HG03439 (cell line): ENCODE measurements around the gene CD22.
"Not testable (repeated sequence)": the region's sequence is repeated elsewhere in the genome, so short reads cannot be mapped to it uniquely, and the experiment has no call there.

Experiments
- ATAC-seq: cut with Tn5 transposase; IDR thresholded peaks from one replicate; pipeline ENCODE4 v1.9.1; 2021; ENCODE audit warnings: mild to moderate bottlenecking, moderate library complexity; ENCODE audit not compliant: unreplicated experiment

Gene CD22

DNA sequence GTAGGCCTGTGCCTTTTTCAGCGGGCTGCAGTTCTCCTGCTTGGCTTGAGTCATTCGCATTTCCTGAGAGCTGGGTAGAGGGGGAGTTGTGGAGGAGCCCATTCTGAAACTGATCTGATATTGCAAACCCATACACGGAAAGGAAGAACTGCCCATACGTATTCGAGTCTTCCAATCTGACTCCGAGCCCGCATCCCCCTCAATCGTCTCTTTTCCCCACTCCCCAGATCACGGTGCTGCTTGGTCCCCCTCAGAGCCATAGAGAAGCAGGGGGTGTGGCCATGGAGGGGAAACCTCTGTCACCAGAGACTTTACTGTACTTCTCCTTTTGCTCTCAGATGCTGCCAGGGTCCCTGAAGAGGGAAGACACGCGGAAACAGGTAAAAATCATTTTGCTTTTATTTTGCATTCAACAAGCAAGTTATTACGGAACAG is at the start of gene CD22:
Gene CD22, plus strand, starts transcription at position 337 of the 435 bp plus-strand sequence. CDS start 2,854 bp downstream, outside the sequence.
- no peak for ATAC-seq

DNA sequence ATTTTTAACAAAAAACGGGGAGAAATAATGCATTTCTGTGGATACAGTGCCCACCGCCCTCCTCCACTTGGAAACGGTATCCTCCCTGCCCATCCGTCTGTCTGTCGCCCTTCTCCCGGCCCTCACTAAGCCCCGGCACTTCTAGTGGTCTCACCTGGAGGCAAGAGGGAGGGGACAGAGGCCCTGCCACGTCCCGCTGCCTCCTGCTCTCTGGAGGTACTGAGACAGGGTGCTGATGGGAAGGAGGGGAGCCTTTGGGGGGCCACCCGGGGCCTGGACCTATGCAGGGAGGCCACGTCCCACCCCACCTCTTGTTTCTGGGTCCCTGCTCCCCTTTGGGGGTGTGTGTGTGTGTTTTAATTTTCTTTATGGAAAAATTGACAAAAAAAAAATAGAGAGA is 49.6 kb upstream of the CD22 start:
- no peak for ATAC-seq

DNA sequence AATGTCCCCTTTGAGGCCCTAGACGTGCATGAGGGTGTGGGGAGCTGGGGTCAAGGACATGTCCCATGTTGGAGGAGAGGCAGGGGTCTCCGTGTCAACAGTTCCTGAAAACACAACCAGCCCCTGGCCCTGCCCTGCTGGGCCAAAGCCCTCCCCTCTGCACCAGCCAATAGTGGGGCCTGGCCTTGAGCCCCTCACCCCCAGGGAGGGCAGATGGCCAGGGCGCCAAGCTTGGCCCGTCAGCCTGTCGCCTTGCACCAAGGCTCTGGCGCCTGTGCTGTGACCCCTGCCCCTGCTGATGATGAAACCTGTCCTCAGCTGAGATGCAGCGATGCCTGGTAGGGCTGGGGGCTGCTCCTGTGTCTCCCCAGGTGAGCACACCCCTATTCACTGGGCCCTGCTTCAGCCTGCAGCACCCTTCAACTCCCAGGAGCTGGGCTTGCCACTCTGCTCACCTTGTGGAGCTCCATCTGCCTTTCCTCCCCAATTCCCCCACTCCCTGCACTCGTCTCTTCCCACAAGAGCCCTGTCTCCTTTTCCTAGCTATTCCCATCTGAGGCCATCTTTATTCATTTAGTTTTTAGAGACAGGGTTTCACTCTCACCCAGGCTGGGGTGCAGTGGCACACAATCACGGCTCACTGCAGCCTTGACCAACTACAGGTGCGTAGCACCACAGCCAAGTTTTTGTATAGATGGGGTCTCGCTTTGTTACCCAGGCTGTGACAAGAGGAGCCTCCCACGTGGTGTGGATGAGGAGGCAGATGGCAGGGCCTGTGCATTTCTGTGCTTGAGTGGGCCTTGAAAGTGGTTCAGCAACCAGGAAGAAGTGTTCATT is 48.8 kb upstream of the CD22 start:
- ATAC-seq = no peak

DNA sequence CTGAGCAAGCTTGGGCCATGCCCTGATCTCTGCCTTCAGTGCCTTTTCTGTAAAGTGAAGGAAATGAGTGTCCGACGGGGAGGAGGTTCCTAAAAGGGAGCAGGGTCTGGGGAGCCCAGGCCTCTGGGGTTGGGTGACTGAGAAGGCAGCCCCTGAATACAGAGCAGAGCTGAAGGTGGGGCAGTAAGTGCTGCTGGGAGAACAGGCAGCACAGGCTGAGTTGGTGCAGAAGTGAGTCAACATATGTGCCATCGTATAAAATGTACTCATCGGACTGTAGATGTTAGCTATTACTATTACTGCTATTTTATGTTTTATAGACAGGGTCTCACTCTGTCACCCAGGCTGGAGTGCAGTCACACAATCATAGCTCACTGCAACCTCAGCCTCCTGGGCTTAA is 47.7 kb upstream of the CD22 start:
- no peak for ATAC-seq

DNA sequence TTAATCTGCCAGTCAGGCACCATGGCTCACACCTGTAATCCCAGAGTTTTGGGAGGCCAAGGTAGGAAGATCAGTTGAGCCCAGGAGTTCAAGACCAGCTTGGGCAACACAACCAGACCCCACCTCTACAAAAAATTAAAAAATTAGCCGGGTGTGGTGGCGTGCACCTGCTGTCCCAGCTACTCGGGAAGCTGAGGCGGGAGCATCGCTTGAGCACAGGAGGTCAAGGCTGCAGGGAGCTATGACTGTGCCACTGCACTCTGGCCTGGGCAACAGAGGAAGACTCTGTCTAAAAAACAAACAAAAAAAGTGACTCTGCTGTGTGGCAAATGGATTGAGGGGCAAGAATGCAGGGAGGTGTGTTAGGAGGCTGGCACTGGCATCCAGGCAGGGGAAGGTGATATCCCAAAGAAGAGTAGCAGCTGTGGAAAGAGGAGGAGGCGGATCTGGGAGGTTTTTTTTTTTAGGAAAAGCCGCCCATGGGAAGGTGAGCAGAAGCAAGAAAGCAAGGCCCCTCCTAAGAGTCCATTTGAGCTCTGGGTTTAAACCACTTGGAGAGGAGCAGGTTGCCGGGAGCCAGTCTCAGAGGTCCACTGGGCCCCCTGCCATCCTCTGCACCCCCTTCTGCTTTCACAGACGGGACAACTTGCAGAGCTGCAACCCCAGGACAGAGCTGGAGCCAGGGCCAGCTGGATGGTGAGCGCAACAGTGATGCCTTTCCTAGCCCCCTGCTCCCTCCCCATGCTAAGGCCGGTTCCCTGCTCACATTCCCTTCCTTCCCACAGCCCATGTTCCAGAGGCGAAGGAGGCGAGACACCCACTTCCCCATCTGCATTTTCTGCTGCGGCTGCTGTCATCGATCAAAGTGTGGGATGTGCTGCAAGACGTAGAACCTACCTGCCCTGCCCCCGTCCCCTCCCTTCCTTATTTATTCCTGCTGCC is 44.6 kb upstream of the CD22 start:
- no peak for ATAC-seq

DNA sequence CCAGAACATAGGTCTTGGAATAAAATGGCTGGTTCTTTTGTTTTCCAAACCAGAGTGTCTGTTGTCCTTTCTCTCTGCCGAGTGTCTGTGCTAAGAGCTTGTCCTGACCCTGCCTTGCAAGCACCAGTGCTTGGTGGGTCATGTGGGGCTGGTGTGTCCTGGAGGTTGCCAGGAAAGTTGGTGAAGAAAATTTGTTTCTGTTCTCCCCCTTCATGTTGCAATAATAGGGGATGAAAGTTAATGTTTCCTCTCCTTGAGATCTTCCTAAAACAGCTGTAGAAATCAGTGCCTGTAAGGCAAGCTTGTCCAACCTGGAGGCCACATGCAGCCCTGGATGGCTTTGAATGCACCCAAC is 43.9 kb upstream of the CD22 start:
- no peak for ATAC-seq

DNA sequence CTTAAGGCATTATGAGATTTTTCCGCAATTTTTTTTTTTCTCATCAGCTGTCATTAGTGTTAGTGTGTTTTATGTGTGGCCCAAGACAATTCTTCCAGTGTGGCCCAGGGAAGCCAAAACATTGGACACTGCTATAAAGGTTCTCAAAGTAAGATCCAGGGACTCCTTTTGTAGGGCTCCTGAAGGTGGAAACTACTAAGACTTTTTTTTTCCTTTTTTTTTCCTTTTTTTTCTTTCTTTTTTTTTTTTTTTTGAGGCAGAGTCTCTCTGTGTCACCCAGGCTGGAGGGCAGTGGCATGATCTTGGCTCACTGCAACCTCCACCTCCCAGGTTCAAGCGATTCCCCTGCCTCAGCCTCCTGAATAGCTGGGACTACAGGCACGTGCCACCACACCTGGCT is 43.5 kb upstream of the CD22 start:
- not testable (repeated sequence) for ATAC-seq

DNA sequence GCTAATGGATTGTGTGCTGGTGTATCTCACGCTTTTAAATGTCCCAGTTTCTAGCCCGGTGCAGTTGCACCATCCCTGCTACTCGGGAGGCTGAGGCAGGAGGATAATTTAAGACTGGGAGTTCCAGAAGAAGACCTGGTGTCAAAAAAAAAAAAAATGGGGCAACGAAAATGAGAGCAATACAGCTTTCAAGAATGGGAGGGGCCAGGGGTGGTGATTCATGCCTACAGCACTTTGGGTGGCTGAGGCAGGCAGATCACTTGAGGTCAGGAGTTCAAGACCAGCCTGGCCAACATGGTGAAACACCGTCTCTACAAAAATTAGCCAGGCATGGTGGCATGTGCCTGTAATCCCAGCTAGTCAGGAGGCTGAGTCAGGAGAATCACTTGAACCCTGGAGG is 42.9 kb upstream of the CD22 start:
- not testable (repeated sequence) for ATAC-seq

DNA sequence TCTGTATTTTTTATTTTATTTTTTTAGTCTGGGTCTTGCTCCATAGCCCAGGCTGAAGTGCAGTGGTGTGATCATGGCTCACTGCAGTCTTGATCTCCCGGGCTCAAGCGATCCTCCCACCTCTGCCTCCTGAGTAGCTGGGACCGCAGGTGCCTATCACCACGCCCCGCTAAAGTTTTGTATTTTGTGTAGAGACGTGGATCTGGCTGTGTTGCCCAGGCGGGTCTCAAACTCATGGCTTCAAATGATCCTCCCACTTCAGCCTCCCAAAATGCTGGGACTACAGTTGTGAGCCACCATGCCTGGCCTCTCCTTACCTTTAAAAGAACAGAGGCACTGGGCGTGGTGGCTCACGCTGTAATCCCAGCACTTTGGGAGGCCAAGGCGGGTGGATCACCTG is 41.3 kb upstream of the CD22 start:
- no peak for ATAC-seq

DNA sequence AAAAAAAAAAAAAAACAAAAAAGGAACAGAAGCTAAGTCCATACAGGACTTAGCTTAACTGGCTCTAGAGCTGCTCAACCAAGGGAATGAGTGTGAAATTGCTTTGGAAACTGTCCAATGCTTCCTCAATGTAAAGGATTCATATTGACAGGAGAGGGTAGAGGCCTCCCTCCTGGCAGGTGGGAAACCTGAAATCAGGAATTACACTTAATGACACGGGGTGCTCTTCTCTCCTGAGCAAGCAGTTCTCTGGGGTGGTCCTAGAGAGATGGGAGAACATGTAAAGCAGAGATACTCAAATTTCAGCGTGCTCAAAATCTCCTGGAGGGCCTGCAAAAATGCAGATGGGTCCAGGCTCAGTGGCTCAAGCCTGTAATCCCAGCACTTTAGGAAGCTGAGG is 40.7 kb upstream of the CD22 start:
- ATAC-seq = no peak

DNA sequence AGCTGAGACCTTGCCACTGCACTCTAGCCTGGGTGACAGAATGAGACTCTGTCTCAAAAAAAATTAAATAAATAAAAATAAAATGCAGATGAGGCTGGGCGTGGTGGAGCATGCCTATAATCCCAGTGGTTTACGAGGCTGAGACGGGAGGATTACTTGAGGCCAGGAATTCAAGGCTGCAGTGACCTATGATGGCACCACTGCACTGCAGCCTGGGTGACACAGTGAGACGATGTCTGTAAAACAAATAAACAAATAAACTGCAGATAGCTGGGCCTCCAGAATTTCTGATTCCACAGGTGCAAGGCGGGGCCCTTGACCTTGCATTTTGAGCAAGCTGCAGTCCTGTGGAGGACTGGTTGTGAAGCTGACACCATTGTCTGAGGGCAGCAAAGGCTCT is 40.1 kb upstream of the CD22 start:
- ATAC-seq = no peak

DNA sequence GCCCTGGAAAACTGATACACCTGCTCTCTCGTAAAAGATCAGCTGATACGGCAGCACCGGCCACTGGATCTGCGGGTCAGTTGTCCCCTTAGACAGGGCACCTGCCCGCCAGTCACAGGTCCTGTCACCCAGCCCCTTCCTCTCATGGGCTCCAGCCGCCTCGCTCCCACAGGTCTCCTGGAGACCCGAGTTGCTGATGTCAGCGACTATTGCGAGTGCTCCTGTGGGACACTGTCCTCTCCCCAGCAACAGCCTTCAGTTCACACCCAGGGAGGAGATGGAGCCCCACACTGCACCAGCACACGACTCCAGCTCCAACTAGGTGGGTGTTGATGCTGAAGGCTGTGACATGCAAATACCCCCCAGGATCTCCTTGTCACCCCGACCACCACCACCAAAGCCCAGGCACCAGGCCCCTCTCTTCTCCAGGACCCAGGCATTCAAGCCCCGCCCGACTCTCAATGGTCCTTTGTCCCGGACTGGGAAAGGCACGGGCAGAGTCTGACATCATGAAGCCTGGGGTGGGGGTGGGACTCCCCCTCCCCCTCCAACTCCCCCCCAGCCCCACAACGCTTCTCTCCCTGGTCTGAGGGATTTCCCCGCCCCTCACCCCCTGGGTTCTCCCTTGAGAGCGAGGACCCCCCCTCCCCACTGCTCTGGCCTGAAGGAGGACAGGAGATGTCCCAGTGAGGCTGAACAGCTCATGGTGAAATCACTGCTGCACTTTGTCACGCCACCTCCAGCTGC is 38.4 kb upstream of the CD22 start:
- no peak for ATAC-seq

DNA sequence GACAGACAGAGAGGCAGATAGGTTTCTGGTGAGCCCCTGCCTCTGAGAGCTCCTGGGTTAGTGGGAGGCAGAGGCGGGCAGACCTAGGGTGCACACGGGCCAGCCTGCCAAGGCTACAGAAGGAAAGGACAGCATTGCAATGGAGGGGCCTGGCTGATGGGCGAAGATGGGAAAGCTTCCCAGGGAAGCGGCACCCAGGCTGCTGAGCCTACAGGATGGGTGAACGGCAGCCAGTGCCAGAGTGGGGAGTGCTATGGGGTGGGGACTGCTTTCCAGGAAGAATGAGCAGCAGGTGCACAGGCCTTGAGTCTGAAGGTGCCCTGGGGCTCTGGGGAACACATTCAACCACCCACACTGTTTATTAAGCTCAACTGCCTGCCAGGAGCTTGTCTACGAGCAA is 37.7 kb upstream of the CD22 start:
- no peak for ATAC-seq

DNA sequence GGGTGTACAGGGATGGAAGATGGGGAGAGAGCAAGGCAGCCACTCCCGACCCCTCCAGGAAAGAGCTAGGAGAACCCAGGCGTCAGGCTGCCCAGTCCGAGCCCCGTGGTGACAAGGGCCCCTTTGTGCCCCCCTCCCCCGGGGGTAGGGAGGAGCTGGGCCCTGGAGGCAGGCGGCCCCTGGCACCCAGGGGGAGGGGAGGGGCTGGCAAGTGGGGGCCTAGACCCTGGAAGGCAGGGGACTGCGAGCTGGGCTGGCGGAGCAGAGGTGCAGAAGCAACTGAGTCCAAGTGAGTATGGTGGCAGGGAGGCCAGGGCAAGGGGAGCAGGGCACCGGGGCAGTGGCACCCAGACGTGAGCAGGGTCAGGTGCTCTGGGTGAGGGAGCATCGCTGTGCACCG is 37.1 kb upstream of the CD22 start, which contains the start of gene MAG:
Gene MAG, plus strand, starts transcription at position 246 of the 400 bp plus-strand sequence. CDS start 3,248 bp downstream, outside the sequence.
- ATAC-seq = no peak

DNA sequence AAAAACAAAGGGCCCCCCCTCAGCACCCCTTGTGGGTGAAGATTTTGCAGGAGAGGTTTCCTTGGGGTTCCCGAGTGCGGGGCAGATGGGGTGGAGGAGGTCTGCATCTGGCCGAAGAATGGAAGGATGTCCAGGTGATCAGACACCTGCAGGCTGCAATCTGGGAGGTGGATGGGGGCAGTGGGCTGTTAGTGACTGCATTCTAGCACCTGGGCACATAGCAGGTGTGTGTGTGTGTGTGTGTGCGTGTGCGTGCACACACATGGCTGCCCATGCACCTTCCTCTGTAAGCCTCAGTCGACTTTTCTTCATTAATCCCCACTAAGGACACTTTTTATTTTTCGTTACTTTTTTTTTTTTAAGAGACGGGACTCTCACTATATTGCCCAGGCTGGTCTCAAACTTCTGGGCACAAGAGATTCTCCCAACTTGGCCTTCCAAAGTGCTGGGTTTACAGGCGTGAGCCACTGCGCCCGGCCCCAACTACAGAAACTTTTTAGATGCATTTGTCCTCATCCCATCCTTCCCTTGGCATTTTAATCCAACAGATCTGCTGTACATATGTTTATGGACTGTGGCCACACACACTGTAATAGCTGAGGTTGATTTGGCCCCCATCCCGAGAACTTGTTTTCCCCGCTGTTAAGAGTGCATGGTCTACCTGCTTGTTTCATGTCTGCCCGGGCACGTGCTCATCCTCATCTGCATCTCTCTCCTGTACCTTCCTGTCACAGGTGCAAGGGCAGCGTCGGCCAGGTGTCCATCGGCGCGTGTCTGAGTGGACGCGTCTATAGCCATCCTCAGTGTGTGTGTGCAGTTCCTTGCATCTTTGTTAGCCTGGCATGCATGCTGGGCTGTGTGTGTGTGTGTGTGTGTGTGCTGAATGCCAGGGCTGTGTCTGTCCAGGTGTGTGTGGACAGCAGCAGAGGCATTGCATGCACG is 36.3 kb upstream of the CD22 start:
- ATAC-seq = no peak

DNA sequence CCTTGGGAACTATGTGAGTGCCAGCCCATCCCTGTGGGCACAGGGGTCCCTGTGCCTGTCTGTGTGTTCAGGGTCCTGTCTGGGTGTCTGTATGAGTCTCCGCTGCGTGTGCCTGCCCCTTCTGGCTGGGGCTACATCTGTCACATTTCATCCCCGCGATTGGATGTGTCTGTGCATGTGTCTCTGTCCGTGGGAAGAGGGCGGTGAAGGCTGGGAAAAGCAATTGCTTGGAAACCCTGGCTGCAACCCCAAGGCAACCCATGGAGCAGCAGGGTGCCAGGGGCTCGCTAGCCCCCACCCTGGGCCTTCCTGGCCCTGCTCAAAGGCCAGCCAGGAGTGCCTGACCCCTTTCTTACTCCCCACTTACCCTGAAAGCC is 35.6 kb upstream of the CD22 start:
- ATAC-seq = no peak

DNA sequence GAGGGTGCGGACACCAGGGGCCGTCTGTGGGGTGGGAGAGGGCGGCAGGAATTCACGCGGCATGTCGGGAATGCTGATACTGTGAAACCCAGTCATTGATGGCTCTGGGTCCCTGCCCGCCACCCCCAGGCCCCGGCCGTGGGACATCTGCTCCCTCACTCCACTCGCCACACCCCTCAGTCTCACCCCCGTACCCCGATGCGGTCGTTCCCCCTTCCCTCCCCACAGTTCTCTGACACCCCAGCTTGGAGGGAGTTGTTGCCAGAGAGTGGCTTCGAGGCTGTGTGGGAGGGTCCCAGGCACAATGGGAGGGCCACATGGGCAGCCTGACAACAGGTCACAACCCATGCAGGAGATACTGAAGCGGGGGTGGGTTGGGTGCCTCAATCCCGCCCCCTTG is 35.2 kb upstream of the CD22 start:
- no peak for ATAC-seq

DNA sequence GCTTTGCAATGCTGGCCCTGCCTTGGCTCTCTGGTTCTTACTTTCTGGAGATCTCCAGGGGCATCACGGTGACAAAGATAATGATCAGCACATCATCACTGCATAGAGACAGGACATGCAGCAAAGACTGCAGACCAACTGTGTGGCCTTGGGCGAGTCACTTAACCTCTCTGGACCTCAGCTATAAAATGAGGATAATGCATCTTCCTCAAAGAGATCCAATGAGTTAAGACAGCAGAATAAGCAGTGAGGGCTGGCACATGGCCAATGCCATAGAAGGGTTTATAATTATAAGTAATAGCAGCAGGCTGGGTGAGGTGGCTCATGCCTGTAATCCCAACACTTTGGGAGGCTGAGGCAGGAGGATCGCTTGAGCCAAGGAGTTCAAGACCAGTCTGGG is 34.7 kb upstream of the CD22 start:
- ATAC-seq = no peak

DNA sequence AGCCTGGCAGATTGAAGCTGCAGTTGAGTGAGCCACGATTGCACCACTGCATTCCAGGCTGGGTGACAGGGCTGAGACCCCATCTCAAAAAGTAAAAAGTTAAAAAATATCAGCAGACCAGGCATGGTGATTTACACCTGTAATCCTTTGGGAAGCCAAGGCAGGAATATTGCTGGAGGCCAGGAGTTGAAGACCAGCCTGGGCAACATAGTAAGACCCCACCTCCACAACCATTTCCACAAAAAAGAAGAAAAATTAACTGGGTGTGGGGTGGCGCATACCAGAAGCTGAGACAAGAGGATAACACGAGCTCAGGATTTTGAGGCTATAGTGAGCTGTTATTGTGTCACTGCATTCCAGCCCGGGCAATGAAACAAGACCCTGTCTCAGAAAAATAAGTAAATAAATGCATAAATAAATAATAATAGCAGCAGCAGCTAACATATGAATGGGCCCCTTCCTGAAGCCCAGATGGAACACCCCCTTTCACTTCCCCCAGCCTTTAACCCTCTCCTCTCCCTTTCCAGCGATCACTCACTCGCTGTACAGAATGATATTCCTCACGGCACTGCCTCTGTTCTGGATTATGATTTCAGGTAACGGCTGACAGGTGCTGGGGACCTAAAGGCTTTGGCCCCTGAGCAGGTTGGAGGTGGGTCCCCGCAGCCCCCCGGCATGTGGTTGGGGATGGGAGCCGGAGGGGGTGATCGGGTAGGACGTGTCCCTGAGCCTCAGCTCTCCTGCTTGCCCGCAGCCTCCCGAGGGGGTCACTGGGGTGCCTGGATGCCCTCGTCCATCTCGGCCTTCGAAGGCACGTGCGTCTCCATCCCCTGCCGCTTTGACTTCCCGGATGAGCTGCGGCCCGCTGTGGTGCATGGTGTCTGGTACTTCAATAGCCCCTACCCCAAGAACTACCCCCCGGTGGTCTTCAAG is 33.9 kb upstream of the CD22 start:
- ATAC-seq = no peak
